GM19240 (cell line): ENCODE measurements around the gene CSTF3.
"Not testable (repeated sequence)": the region's sequence is repeated elsewhere in the genome, so short reads cannot be mapped to it uniquely, and the experiment has no call there.

Source experiments
- DNase-seq: peaks from one replicate; pipeline ENCODE4 v3.0.0; 2011; ENCODE audit warnings: low spot score; ENCODE audit not compliant: insufficient read length

The CSTF3 gene

DNA sequence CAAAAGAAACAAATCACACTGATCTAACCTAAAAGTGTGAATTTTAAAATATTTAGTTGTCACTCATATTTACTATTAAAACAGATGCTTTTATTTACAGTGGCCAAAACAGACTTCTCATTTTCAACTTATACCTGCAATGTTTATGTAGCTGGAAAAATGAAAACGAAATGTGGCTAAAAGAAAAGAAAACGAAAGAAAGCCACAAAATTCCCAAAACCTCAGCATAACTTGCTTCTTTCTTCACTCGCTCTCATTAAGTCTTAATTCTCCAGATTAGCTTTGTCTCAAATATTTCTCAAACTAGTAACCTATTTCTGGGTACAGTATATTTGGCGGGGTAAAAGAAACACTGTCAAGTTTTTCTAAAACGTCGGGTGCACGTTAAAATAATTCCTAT, 693 bp downstream of the CSTF3 start:
- DNase-seq: no peak

DNA sequence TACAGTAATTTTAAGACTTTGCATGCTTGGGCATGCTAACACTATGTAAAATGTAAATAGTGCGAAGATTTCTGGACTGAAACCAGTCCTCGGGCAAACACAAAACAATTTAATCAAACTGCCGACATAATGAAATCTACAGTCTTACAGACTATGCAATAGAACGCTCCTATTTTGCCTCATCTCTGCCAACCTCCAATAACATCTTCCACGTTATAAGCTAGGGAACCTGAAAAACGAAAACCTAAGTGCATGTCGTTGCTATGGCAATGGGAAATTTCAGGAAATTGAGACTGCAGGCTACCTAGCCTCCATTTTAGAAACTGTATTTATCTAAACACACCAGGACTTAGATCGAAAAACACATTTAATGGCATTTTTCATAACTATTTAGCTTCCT, 1.1 kb downstream of the CSTF3 start:
- DNase-seq: no peak

DNA sequence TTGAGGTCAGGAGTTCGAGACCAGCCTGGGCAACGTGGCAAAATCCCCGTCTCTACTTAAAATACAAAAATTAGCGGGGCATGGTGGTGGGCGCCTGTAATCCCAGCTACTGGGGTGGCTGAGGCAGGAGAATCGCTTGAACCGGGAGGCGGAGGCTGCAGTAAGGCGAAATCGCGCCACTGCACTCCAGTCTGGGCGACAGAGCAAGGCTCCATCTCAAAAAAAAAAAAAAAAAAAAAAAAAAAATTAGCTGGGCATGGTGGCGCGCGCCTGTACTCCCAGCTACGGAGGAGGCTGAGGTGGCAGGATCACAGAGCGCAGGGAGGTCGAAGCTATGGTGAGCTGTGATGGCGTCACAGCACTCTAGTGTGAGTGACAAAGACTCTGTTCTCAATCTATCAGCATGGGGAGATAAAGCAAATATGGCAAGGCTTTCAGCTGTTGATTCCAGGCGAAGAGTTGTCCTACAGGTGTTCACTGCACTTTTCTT, 1.9 kb downstream of the CSTF3 start:
- not testable (repeated sequence) for DNase-seq

DNA sequence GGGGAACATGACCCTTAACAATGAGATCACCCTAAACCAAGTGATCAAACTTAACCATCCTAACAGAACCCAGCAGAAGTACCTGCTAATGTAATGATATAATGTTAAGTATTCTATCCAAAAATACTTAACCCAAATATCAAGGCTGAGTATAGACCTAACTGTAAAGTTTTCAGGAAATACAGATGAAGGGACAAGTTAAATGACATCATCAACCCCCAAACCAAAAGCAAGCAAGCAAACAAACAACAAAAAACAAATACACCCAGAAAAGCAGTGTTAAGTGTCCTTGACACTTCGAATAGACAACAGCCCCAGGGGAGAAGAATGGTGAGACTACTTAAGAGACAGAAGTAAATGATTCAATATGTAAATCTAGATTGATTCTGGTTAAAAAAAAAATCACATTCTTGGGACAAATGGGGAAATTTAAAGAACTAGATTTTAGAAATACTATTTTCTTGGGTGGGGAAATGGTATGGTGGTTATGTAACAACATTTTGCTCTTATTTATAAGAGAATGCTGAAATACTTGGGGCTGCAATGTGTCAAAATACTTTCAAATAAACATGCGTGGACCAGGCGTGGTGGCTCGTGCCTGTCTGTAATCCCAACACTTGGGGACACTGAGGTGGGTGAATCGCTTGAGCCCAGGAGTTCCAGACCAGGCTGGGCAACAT, 2.5 kb downstream of the CSTF3 start:
- DNase-seq: no peak

DNA sequence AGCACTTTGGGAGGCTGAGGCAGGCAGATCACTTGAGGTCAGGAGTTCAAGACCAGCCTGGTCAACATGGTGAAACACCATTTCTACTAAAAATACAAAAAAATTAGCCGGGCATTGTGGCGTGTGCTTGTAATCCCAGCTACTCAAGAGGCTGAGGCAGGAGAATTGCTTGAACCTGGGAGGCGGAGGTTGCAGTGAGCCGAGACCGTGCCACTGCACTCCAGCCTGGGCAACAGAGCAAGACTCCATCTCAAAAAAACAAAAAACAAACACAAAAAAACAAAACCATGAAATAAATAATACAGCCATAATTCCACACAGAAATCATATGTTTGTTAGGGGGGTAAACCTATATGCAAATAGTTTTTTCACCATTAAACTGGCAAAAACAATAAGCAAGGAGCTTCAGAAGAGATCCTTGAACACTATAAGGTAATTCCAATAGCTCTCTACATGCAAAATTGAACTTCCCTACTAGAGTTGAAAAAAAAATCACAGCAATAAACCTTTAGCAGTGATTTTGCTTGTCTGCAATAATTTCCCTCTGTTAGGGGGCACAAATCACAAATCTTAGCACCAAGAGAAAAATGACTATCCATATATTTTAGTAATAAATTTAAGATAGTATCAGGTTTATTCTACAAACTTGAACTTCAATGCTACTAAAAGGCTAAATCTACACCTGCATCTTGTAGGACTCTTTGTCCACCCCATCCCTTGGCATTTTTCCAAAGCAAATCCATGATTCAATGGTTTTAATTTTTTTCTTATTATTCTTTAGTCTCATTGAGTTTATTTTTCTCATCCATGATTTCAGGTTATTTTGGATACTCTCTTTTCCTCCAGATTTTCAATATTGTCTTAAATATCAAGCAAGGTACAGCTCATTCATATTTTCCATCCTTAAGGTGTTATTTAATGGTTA, 3.9 kb downstream of the CSTF3 start:
- no peak for DNase-seq

DNA sequence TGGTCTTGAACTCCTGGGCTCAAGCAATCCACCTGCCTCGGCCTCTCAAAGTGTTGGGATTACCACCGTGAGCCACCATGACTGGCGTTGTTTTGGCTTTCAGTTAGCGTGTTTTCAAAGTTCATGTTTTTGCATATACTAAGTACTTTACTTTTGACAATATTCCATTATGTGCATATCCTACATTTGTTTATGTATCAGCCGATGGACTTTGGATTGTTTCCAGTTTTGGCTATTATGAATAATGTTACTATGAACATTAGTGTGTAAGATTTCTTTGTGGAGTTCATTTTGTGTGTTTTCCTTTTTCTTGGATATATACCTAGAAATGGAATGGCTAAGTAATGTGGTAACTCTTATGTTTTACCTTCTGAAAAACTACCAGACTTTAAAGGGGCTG, 9.9 kb downstream of the CSTF3 start:
- no peak for DNase-seq

DNA sequence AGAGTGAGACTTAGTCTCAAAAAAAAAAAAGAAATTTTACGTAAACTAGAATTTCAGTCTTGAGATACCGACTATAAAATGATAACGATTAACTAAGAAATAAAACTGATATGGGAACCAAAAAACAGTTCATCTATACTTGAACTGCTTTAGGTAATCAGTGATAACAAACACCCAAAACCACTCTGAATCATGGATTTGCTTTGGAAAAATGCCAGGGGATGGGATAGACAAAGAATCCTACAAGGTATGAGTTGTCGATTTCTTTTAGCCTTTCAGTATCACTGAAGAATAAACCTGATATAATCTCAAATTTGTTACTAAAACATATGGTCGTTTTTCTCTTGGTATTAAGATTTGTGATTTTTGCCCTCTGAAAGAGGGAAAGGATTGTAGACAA, 13.7 kb downstream of the CSTF3 start:
- no peak for DNase-seq

DNA sequence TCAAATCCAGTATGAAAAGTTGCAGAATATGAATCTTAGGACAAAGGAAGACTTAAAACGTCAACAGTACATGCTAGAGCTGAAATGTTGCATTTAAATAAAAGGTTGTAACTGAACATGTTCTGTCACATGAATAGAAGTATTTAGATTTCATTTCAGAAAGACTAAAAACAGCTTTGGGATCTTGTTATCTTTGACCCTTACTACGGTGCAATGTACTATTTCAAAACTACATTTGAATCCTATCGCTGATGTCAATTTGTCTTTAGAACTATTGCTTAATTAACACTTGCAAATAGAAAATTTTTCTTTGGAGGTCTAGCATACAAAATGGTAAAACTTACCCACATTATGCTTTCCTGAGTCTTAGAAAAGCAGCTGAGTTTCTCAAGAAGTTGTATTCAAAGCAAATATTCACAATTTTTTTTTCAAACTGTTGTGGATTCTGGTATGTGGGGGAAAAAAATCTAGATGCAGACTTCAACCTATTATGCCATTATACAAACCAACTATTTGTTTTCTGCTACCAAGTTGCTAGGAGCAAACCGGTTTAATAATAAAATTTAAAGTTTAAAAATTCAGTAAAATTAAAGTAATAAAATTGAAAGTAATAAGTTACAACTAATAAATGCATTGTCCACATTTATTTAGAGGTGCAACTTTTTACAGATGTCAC, 25.4 kb downstream of the CSTF3 start:
- no peak for DNase-seq

DNA sequence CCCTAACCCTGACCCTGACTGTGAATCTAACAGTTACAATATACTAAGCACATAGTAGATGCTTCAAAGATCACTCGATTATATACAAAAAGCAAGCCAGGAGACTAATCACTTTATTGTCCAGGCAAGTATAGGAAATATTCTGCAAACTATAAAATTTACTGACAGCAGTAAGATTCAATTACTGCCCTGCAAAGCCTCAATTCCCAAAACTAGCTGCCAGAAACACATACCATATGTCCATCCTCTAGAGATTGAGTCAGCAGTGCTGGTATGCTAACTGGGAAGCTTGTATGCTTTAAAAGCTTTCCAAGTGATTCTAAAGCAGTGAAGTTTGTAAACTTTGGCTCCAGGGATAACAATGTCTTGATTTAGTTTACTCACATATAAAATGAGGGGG, 26.1 kb downstream of the CSTF3 start:
- DNase-seq: no peak

DNA sequence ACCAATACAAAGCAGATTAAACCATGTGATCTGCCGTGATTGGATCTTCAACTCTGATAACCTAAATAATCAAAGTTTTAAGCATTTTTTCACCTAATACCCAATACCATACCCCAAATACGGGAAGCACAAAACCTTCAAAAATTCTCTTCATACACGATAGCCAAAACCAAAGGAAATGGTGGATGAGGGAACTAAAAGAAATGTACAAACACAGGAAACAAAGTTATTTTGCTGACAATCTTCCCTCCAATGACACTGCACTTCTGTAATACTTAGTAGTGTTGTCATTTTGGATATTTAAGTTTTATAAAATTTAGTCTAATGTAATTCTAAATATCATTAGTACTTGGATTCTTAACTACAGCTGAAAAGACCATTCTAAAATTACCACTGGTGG, 27.0 kb downstream of the CSTF3 start:
- DNase-seq: no peak

DNA sequence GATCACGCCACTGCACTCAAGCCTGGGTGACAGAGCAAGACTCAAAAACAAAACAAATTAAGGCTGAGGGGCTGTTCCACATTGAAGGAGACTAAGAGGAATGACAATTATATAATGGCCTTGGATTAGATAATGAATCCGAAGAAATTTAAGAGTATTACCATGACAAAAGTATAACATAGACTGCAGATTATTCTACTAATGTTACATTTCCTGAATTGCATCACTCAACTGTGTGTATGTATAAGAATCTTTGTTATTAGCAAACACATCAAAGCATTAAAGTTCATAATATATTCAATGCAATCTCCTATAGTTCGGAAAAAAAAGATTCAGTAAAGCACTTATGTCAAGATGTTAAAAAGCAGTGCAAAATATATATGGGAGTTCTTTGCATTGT, 27.5 kb downstream of the CSTF3 start:
- DNase-seq: no peak

DNA sequence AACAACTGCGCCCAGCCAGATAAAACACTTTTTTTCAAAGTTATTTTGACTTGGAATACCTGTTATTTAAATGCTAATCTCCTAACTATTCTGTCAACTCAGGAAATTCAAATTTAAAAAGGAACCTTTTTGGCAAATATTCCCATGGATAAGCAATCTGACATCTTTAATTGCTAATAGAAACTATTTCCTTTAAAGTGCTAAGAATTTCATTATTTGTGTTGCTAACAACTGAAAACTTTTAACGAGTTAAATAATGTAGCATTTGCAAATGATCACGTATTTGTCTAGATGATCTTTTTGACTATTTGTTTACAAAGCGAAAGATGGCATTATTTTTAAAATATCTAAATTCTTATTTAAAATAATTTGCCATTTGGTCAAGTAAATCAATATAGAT, 28.8 kb downstream of the CSTF3 start:
- no peak for DNase-seq

DNA sequence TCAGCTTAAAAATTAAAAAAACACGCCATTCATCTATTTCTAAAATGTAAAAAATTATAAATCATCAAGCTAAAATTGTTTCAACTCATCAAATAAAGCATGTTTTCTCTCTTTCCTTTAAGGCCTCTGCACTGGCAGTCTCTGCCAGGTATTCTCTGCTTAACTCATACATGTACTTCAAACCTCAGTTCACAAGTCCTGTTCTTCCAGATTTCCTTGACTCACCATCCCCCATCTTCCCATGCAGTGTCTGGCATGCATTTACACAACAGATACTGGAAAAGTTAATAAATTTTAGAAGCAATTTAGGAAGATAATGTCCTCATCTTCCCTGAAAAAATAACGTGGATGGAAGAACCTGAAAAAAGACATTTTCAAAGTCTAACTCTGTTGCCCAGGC, 32.5 kb downstream of the CSTF3 start:
- no peak for DNase-seq

DNA sequence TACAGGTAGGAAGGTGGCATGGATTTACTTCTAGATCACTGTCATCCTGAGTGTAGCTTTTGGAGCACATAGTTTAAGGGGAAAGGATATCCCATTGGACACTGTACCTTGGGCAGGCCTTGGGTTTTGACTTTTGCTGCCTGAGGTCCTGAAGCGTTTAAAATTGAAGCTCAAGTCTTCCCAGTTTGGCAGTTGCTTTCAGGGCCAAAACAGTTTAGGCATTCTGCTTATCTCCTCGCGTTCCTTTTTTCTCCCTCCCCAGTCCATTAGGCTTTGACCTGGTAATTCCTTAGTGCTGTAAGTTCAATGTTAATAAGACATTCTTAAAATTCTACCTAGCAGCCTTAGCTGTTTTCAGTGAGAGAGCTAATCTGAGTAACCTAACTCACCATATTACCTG, 35.7 kb downstream of the CSTF3 start:
- DNase-seq: no peak

DNA sequence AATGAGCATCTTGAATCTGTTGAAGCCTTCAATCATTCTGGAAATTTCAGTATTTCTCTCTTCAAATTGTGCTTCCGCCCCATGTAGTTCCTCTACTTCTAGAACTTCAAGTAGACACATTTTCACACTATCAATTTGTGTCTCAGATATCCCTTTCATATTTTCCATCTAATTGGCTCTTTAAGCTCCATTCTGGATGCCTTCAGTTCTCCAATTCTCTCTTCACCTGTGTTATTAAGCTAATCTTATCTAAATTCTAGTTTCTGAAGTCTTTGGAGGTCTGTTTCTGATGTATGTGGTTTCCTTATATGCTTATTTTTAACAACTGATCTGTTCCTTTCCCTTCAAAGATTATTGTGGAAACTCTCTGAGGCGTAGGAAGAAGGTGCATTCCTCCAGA, 36.3 kb downstream of the CSTF3 start:
- DNase-seq: no peak

DNA sequence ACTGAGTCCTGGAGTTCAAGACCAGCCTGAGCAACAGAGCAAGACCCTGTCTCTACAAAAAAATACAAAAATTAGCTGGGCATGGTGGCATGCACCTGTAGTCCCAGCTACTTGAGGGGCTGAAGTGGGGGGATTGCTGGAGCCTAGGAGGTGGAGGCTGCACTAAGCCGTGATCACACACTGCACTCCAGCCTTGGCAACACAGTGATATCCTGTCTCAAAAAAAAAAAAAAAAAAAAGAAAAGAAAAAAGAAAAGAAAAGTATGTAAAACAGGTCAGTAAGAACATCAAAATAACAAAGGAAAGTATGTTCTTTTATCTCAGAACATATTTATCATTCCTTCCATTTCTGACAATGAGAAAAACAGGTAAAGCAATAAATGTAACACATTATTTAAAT, 38.6 kb downstream of the CSTF3 start:
- not testable (repeated sequence) for DNase-seq

DNA sequence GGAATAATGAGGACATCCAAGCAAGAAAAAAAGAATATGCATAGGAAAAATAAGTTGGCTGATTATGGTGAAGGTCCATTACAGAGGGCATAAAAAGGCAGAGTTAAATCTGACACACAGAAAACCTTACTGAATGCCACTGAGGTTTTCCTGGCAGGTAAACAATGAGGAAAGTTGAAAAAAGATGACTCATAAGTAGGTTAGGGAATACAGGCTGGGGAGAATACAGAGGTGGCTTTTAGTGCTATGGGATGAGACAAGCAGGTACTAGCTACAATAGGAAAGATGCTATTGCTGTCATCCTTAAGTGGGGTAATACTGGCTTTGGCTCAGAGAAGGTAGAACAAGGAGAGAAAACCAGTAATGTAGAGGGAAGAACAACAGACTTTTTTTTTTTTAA, 44.7 kb downstream of the CSTF3 start:
- no peak for DNase-seq

DNA sequence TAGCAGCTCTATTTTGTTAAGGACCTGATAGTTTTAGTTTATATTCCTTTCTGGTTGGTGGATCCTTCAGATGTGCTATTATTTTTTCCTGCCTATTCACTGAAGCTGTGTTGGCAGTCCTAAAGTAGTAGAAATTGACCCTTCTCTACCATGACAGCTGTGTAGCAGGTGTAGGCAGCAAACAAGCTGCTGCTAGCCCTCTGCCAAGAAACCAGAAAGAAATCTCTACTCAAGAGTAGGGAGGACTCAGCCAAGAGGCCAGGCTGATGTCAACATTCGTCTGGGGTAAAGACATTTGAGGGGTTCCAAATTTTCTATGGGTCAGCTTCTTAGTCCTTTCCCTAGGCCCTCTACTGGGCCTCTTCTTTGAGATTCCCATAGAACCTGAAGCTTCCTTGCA, 51.2 kb downstream of the CSTF3 start:
- DNase-seq: no peak

DNA sequence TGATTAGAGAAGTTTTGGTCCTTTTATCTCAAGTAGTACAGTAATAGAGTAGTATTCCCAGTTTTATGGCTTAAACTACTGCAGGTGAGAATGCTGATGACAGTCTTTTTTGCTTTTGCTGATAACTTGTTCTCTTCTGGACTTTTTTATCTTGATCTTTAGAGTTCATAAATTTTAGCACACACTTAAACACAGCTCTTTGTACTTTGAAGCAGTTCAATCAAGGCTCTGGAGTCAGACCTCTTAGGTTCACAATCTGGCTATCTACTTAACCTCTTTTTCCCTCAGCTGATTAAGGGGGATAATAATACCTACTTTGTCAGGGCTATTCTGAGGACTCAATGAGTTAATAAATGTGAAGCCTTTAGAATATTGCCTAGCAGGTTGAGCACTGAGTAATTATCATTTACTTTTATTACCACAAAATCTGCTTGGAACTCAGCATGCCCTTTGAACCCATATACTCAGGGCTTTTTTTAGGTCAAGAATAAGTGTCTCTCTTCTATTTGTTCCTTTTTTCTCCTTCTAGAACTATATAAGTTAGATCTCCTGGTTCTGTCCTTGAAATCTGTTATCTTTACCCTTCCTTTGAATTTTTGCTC, 51.9 kb downstream of the CSTF3 start:
- no peak for DNase-seq

DNA sequence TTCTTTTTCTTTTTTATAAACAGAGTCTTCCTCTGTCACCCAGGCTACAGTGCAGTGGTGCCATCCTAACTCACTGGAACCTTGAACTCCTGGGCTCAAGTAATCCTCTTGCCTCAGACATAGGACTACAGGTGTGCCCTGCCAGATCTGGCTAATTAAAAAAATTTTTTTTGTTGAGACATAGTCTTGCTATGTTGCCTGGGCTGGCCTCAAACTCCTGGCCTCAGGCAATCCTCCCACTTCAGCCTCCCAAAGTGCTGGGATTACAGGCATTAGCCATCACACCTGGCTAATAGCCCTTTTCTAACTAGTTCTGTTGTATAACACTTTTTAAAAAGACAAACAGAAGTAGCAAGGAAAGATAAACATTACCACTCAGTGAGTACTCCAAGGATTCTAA, 57.4 kb downstream of the CSTF3 start:
- DNase-seq: no peak

DNA sequence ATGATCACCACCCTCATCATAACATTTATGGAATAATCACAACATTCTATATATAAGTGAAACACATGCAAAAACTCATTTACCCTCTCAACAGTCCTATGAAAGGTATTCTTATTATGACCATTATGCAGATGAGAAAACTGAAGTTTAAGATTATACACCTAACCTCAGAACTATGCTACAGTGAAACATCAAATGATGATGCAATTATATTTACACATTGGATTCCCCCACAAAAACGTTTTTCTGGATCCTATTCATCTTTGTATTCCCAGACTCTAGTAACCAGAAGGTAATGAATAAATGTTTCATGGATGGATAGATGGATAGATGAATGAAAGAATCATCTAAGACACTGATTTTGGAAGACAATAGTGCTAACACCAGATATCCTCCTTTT, 67.1 kb downstream of the CSTF3 start:
- no peak for DNase-seq

DNA sequence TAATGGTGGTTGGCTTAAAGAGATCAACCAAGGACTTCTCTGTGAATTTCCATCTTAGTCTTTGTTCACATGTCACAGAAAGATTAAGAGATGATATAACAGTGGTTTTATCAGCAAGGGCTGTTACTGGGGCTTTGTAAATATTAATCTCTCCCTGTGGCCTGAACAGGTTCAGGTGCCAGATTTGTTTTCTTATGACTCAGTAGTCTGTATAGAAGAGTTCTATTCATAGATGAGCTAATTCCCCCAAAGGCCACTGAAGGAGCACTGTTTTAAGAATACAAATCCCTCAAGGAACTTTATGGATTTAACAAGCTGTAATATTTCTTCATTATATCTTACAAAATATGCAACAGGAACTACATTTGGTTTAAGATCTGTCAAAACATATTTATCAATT, 71.5 kb downstream of the CSTF3 start:
- DNase-seq: no peak
